ENCODE data around the gene HLA-DOA.

HLA-DOA gene

GRCh38 chr6:33004940-33005339 lies 4.5 kb downstream of the HLA-DOA start:
- H3K4me3 ChIP-seq (replicated peaks; ENCODE audit: low read depth, low read length), result no peak overlapping the region
- DNase-seq (ENCODE audit: low read depth), result no peak
- no peak for TF ChIP-seq CTCF (IDR thresholded peaks at IDR 0.05; ENCODE audit: low read length, missing control alignments)

- DNase-seq (ENCODE audit: low read depth), result no peak
- TF ChIP-seq CTCF (IDR thresholded peaks at IDR 0.05; ENCODE audit: low read length, missing control alignments), result no peak
- no peak overlapping the region for H3K4me3 ChIP-seq (replicated peaks; ENCODE audit: low read depth, low read length)
Observed at GRCh38 chr6:33001685-33002084, 7.7 kb downstream of the HLA-DOA start.

GRCh38 chr6:33000055-33000454 lies 9.3 kb downstream of the HLA-DOA start:
- H3K4me3 ChIP-seq (replicated peaks; ENCODE audit: low read depth, low read length), result no peak overlapping the region
- peak; percentile 40 for DNase-seq (ENCODE audit: low read depth)
- TF ChIP-seq CTCF (IDR thresholded peaks at IDR 0.05; ENCODE audit: low read length, missing control alignments), result peak; percentile 23

- no peak overlapping the region for H3K4me3 ChIP-seq (replicated peaks; ENCODE audit: low read depth, low read length)
- no peak for TF ChIP-seq CTCF (IDR thresholded peaks at IDR 0.05; ENCODE audit: low read length, missing control alignments)
Observed at GRCh38 chr6:32995448-32995847, 13.9 kb downstream of the HLA-DOA start.

GRCh38 chr6:32993363-32993973 lies 15.9 kb downstream of the HLA-DOA start:
- H3K4me3 ChIP-seq (replicated peaks; ENCODE audit: low read depth, low read length), result no peak overlapping the region
- TF ChIP-seq CTCF (IDR thresholded peaks at IDR 0.05; ENCODE audit: low read length, missing control alignments), result no peak
- no peak for DNase-seq (ENCODE audit: low read depth)

More at GRCh38 chr6:32995448-32995847, 13.9 kb downstream of the HLA-DOA start:
- no peak for DNase-seq (ENCODE audit: low read depth)

- no peak for TF ChIP-seq CTCF (IDR thresholded peaks at IDR 0.05; ENCODE audit: low read length, missing control alignments)
- H3K4me3 ChIP-seq (replicated peaks; ENCODE audit: low read depth, low read length), result no peak overlapping the region
- DNase-seq (ENCODE audit: low read depth), result no peak
Observed at GRCh38 chr6:32991972-32992371, 17.4 kb downstream of the HLA-DOA start.

GRCh38 chr6:32989368-32989767 lies 20.0 kb downstream of the HLA-DOA start:
- H3K4me3 ChIP-seq (replicated peaks; ENCODE audit: low read depth, low read length), result no peak overlapping the region
- DNase-seq (ENCODE audit: low read depth), result no peak
- TF ChIP-seq CTCF (IDR thresholded peaks at IDR 0.05; ENCODE audit: low read length, missing control alignments), result no peak
